H1 (cell line): ENCODE data around the gene CAPZA2. TPM values are rescaled to one million over a fixed set of nuclear protein-coding genes. Genes with fewer than 3 reads are reported as not detected.

Experiments used
- CTCF ChIA-PET: fragments of 300-600 bp; sonication (Branson Sonifier 250); formaldehyde crosslinking; loops from one replicate; lab custom pipeline; 2021; ENCODE audit not compliant: partially characterized antibody; lab: Charles Lee
- POLR2A ChIA-PET: fragments of 300-600 bp; sonication (Branson Sonifier 250); formaldehyde crosslinking; loops from one replicate; lab custom pipeline; 2021; ENCODE audit warnings: inconsistent platforms; ENCODE audit not compliant: partially characterized antibody; lab: Charles Lee
- DNase-seq, 2 experiments: peaks; one replicate each; pipeline versions ENCODE4 v3.0.0 to v3.0.0-alpha.2; 2010 to 2022; ENCODE audit warnings: low spot score in 2 of 2, low read depth in 1 of 2, mixed read lengths in 1 of 2
- FAIRE-seq: peaks from 2 replicates; lab custom pipeline; 2011; peaks lifted over from hg19 to GRCh38; lab: Jason Lieb, UNC
- H2AFZ ChIP-seq: 2 replicates; pipeline ENCODE4 v1.8.1; 2012; ENCODE audit warnings: low read length, inconsistent platforms
- H2AK5ac ChIP-seq: 2 replicates; pipeline ENCODE4 v1.6.1; 2013; ENCODE audit warnings: low read depth, low read length
- H2BK120ac ChIP-seq: replicated peaks from 2 replicates; pipeline ENCODE3; 2013; ENCODE audit warnings: low read depth, low read length, inconsistent platforms
- H2BK12ac ChIP-seq: 2 replicates; pipeline ENCODE4 v1.6.1; 2013; ENCODE audit warnings: low read depth, low read length
- H2BK15ac ChIP-seq: 2 replicates; pipeline ENCODE4 v1.6.1; 2013; ENCODE audit warnings: low read length
- H2BK20ac ChIP-seq: 2 replicates; pipeline ENCODE4 v1.6.1; 2013; ENCODE audit warnings: low read length
- H2BK5ac ChIP-seq: 2 replicates; pipeline ENCODE4 v1.6.1; 2013; ENCODE audit warnings: low read depth, low read length
- H3K14ac ChIP-seq: 2 replicates; pipeline ENCODE4 v1.6.1; 2013; ENCODE audit warnings: inconsistent platforms; ENCODE audit not compliant: insufficient read length
- H3K18ac ChIP-seq: 2 replicates; pipeline ENCODE4 v1.6.1; 2013; ENCODE audit warnings: low read length; ENCODE audit errors: extremely low read depth
- H3K23ac ChIP-seq: 2 replicates; pipeline ENCODE4 v1.6.1; 2013; ENCODE audit warnings: inconsistent platforms; ENCODE audit not compliant: insufficient read length
- H3K23me2 ChIP-seq: 2 replicates; pipeline ENCODE4 v1.6.1; 2013; ENCODE audit warnings: low read depth, low read length
- H3K27ac ChIP-seq: 2 replicates; pipeline ENCODE4 v1.6.1; 2011; ENCODE audit warnings: low read depth, low read length, inconsistent platforms
- H3K27me3 ChIP-seq, 4 experiments: replicated peaks in 1 of 4; 1 replicate in 1 of 4; 2 replicates in 3 of 4; pipeline versions ENCODE4 v1.6.1 to v1.8.1; 2011 to 2013; ENCODE audit warnings: low read length in 3 of 4, mild to moderate bottlenecking in 3 of 4, inconsistent platforms in 2 of 4, mixed read lengths in 2 of 4, moderate library complexity in 1 of 4; ENCODE audit not compliant: control insufficient read depth in 3 of 4, insufficient read depth in 3 of 4; ENCODE audit errors: extremely low read depth in 1 of 4
- H3K36me3 ChIP-seq, 4 experiments: 2 replicates each; pipeline versions ENCODE4 v1.6.1 to v1.8.1; 2011 to 2013; ENCODE audit warnings: mild to moderate bottlenecking in 4 of 4, low read length in 3 of 4, moderate library complexity in 2 of 4, control low read depth in 1 of 4, inconsistent platforms in 1 of 4; ENCODE audit not compliant: insufficient read depth in 4 of 4, control insufficient read depth in 2 of 4
- H3K4ac ChIP-seq: replicated peaks from 2 replicates; pipeline ENCODE3; 2013; ENCODE audit warnings: low read length, low read depth, mixed read lengths, inconsistent platforms; ENCODE audit not compliant: insufficient read length
- H3K4me1 ChIP-seq, 4 experiments: replicated peaks in 1 of 4; 1 replicate in 1 of 4; 2 replicates in 3 of 4; pipeline versions ENCODE4 v1.6.1 to v1.8.1; 2011 to 2013; ENCODE audit warnings: low read length in 3 of 4, inconsistent platforms in 2 of 4, mixed read lengths in 1 of 4; ENCODE audit not compliant: insufficient read depth in 4 of 4, control insufficient read depth in 3 of 4
- H3K4me2 ChIP-seq, 2 experiments: 2 replicates each; pipeline versions ENCODE4 v1.6.1 to v1.8.1; 2011 to 2013; ENCODE audit warnings: low read depth in 2 of 2, low read length in 2 of 2, control low read depth in 1 of 2, inconsistent platforms in 1 of 2, mild to moderate bottlenecking in 1 of 2; ENCODE audit not compliant: insufficient read depth in 1 of 2
- H3K4me3 ChIP-seq, 4 experiments: fragments of 200-600, 300-600 bp in 1 of 4; sonication (generic), shearing (Covaris generic), sonication (Bioruptor Twin) in 1 of 4; 2 replicates each; pipeline versions ENCODE4 v1.5.1 to v1.8.1; 2011 to 2016; ENCODE audit warnings: low read length in 4 of 4, low read depth in 3 of 4, control low read depth in 2 of 4, inconsistent platforms in 2 of 4, mild to moderate bottlenecking in 2 of 4, mixed read lengths in 1 of 4, moderate library complexity in 1 of 4; ENCODE audit not compliant: insufficient read depth in 2 of 4; ENCODE audit errors: extremely low read depth in 1 of 4
- H3K56ac ChIP-seq: replicated peaks from 2 replicates; pipeline ENCODE3; 2013; ENCODE audit warnings: low read depth, mild to moderate bottlenecking, mixed read lengths, low read length, inconsistent platforms; ENCODE audit not compliant: insufficient read length
- H3K79me1 ChIP-seq: 2 replicates; pipeline ENCODE4 v1.6.1; 2013; ENCODE audit warnings: low read depth, low read length, control low read depth
- H3K79me2 ChIP-seq, 2 experiments: 2 replicates each; pipeline versions ENCODE4 v1.6.1 to v1.8.1; 2012 to 2013; ENCODE audit warnings: low read length in 2 of 2, mild to moderate bottlenecking in 2 of 2, inconsistent platforms in 1 of 2; ENCODE audit not compliant: insufficient read depth in 2 of 2, control insufficient read depth in 1 of 2
- H3K9ac ChIP-seq, 4 experiments: replicated peaks in 1 of 4; 1 replicate in 1 of 4; 2 replicates in 3 of 4; pipeline versions ENCODE4 v1.6.1 to v1.8.1; 2011 to 2013; ENCODE audit warnings: low read depth in 3 of 4, low read length in 3 of 4, control low read depth in 2 of 4, mild to moderate bottlenecking in 2 of 4, moderate library complexity in 2 of 4, inconsistent platforms in 1 of 4; ENCODE audit errors: extremely low read depth in 1 of 4
- H3K9me3 ChIP-seq, 2 experiments: 2 replicates each; pipeline versions ENCODE4 v1.6.1 to v1.8.1; 2012 to 2013; ENCODE audit warnings: mild to moderate bottlenecking in 2 of 2, moderate library complexity in 2 of 2, control low read depth in 1 of 2, inconsistent platforms in 1 of 2, low read depth in 1 of 2, low read length in 1 of 2, mixed read lengths in 1 of 2; ENCODE audit not compliant: insufficient read depth in 2 of 2
- H4K20me1 ChIP-seq, 2 experiments: replicated peaks in 1 of 2; 2 replicates each; pipeline versions ENCODE3 to v1.8.1; 2011 to 2013; ENCODE audit warnings: inconsistent platforms in 2 of 2, low read length in 2 of 2, mild to moderate bottlenecking in 1 of 2; ENCODE audit not compliant: insufficient read depth in 2 of 2, control insufficient read depth in 1 of 2
- H4K5ac ChIP-seq: 2 replicates; pipeline ENCODE4 v1.6.1; 2013; ENCODE audit warnings: low read length, low read depth, mixed read lengths, inconsistent platforms; ENCODE audit not compliant: insufficient read length
- H4K8ac ChIP-seq: 2 replicates; pipeline ENCODE4 v1.8.0; 2013; ENCODE audit warnings: mild to moderate bottlenecking, moderate library complexity, low read length, inconsistent platforms; ENCODE audit not compliant: insufficient read depth; ENCODE audit errors: extremely low read depth
- H4K91ac ChIP-seq: replicated peaks from 2 replicates; pipeline ENCODE3; 2013; ENCODE audit warnings: low read length, mixed read lengths, inconsistent platforms; ENCODE audit not compliant: insufficient read length
- ATF2 ChIP-seq: IDR thresholded peaks from 2 replicates; pipeline ENCODE4 v1.6.1; 2012; ENCODE audit warnings: low read length, inconsistent platforms
- JUN ChIP-seq: IDR thresholded peaks from 2 replicates; pipeline ENCODE4 v1.6.1; 2011; ENCODE audit warnings: low read depth, mild to moderate bottlenecking, improper control_type of control experiment, low read length
- KDM4A ChIP-seq: IDR thresholded peaks from one replicate; pipeline ENCODE4 v1.7.1; 2012; ENCODE audit warnings: low read depth, mild to moderate bottlenecking, moderate library complexity, low read length, inconsistent platforms; ENCODE audit not compliant: severe bottlenecking
- MAFK ChIP-seq: IDR thresholded peaks from 2 replicates; pipeline ENCODE4 v1.6.1; 2012; ENCODE audit warnings: low read depth, mild to moderate bottlenecking, improper control_type of control experiment, low read length
- NRF1 ChIP-seq: IDR thresholded peaks from 2 replicates; pipeline ENCODE4 v1.6.1; 2011; ENCODE audit warnings: mild to moderate bottlenecking, low read depth, low read length, improper control_type of control experiment
- SP1 ChIP-seq: IDR thresholded peaks from 2 replicates; pipeline ENCODE4 v1.6.1; 2011; ENCODE audit warnings: low read depth, low read length
- WGBS, 2 experiments: shearing (Covaris generic) in 1 of 2; methylation state at CpG; one replicate each; pipeline versions ENCODE4 v1.1.6 to v1.1.7; 2013 to 2015; ENCODE audit warnings: low lambda C conversion rate in 2 of 2, mixed read lengths in 2 of 2, inconsistent platforms in 1 of 2, low coverage in 1 of 2, missing lambda C conversion rate in 1 of 2; ENCODE audit not compliant: insufficient replicate concordance in 2 of 2, insufficient coverage in 1 of 2, insufficient read length in 1 of 2; ENCODE audit errors: extremely low coverage in 1 of 2, missing lambda C conversion rate in 1 of 2; 5-methylcytosine and 5-hydroxymethylcytosine counted together
- polyA plus RNA-seq, 7 experiments: library from polyadenylated mRNA; depleted of rRNA in 3 of 7; stranded (reverse) in 5 of 7; unstranded in 2 of 7; fragments of >200 nt in 5 of 7; fragments of 200-250 nt in 2 of 7; gene quantifications; 1 replicate in 5 of 7; 2 replicates in 1 of 7; 4 replicates in 1 of 7; pipeline versions ENCODE4 v1.2.1 to v1.2.3, GENCODE V29; 2011 to 2013; ENCODE audit warnings: missing spikeins in 2 of 7, mixed read lengths in 2 of 7
- total RNA-seq: library from RNA; stranded (reverse); fragmentation: NEBNext Ultra II Directional; extraction: Animal tissue kit (Norgen Biotek cat#: 25700); gene quantifications from 2 replicates; pipeline ENCODE4 v1.2.1, GENCODE V29; 2021
- TF ChIP-seq, protein P1 (sequence below): IDR thresholded peaks from 2 replicates; pipeline ENCODE4 v1.6.1; 2011; ENCODE audit warnings: low read length, improper control_type of control experiment

Gene CAPZA2
- total and polyA plus RNA-seq, 2 of the 8 experiments (the other 6 are each of a cell fraction or from before 2014, with no cell fraction given): 33.2 to 145 TPM

DNA sequence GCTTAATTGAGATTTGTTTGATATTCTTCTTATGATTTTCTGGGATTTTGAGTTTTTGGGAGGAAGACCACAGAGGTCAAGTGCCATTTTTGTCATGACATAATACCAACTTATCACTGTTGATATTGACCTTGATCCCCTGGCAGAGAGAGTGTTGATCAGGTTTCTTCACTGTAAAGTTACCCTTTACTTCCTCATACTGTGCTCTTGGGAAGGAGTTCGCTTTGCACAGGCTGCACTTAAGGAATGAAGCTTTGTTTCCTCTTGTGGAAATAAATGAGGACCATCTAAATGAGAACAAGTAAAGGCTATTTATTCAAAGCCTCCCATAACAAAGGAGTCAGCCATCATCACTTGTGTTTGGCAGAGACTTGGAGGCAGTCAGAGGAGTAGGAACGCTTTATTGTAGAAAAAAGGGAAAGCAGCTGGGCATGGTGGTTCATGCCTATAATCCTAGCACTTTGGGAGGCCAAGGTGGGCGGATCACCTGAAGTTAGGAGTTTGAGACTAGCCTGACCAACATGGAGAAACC, 107.0 kb downstream of the CAPZA2 start:
- TF ChIP-seq, protein P1, sequence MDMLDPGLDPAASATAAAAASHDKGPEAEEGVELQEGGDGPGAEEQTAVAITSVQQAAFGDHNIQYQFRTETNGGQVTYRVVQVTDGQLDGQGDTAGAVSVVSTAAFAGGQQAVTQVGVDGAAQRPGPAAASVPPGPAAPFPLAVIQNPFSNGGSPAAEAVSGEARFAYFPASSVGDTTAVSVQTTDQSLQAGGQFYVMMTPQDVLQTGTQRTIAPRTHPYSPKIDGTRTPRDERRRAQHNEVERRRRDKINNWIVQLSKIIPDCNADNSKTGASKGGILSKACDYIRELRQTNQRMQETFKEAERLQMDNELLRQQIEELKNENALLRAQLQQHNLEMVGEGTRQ: no peak
- TF ChIP-seq MAFK (no peak), KDM4A (no peak), SP1 (no peak), ATF2 (no peak), NRF1 (no peak), JUN (no peak)
- no peaks in the 10 kb centered on the region for H3K79me1 ChIP-seq
- H4K5ac ChIP-seq: no peak overlapping the region
- no peak overlapping the region for H2AFZ ChIP-seq
- peak overlapping the region in 1 of 2 experiments; percentile 57; a peak in 2 of 4 replicates for H3K4me2 ChIP-seq
- H2BK120ac ChIP-seq: no peak overlapping the region
- no peak for DNase-seq
- ChIA-PET POLR2A (interaction anchor here (1.5 to 6.7 kb wide), 3 partner anchors 11 to 16 kb away, joined by 4 to 34 read pairs (median 6); partner anchors contain the start of gene ST7), CTCF (interaction anchor here (0.8 to 4.5 kb wide), 4 partner anchors 13 to 149 kb away, joined by 3 to 50 read pairs (median 4); no protein-coding TSS in a partner anchor)
- no peak overlapping the region for H2BK12ac ChIP-seq
- H4K91ac ChIP-seq: no peak overlapping the region
- H3K9ac ChIP-seq: no peak overlapping the region
- no peaks in the 10 kb centered on the region for H3K27me3 ChIP-seq
- H3K27ac ChIP-seq: no peak overlapping the region; the same call in 1 of the 2 replicates
- no peaks in the 10 kb centered on the region for H3K36me3 ChIP-seq
- H4K8ac ChIP-seq: no peak overlapping the region
- no peak overlapping the region for H3K23ac ChIP-seq
- no peak for FAIRE-seq
- no peak overlapping the region for H3K56ac ChIP-seq
- H3K79me2 ChIP-seq: peaks cover 0 to 32% of the 10 kb centered on the region in 2 experiments; a peak in 2 of 4 replicates
- H2BK5ac ChIP-seq: no peak overlapping the region
- no peak overlapping the region for H3K18ac ChIP-seq
- H3K14ac ChIP-seq: no peak overlapping the region
- no peaks in the 10 kb centered on the region for H4K20me1 ChIP-seq
- H2BK20ac ChIP-seq: no peak overlapping the region
- WGBS, 2 experiments: 67% methylated on average over 3 of the region's 3 CpGs; no CpG with 5 or more reads in 1 of the 2 experiments
- H3K4me1 ChIP-seq: peaks cover 4 to 18% (median 12%) of the 10 kb centered on the region in 4 experiments; a peak in 4 of 7 replicates
- H2BK15ac ChIP-seq: no peak overlapping the region
- no peaks in the 10 kb centered on the region for H3K9me3 ChIP-seq
- no peak overlapping the region for H3K4me3 ChIP-seq
- H3K23me2 ChIP-seq: no peaks in the 10 kb centered on the region
- no peak overlapping the region for H2AK5ac ChIP-seq
- H3K4ac ChIP-seq: no peak overlapping the region
